Measurements from ENCODE around the gene AURKA.

GRCh38 chr20:56414842-56415765, 23.1 kb upstream of the AURKA start:
- TF ChIP-seq CTCF (IDR thresholded peaks at IDR 0.05) (no peak), POLR2A (IDR thresholded peaks at IDR 0.05) (no peak)
